ENCODE measurements around the gene AGRP. TPM values are rescaled to one million over a fixed set of nuclear protein-coding genes. Genes with fewer than 3 reads are reported as not detected.

The AGRP gene
- total RNA-seq, 2 experiments from 2014 or later, result not detected

GRCh38 chr16:67466581-67466980 lies 16.8 kb downstream of the AGRP start:
- intact Hi-C loops (cut with micrococcal nuclease; ENCODE audit: unreplicated experiment), result loop anchor here (5.0 kb wide), 1 partner anchor 204 kb away; no protein-coding TSS in a partner anchor

GRCh38 chr16:67464565-67464964 lies 18.8 kb downstream of the AGRP start:
- intact Hi-C loops (cut with micrococcal nuclease; ENCODE audit: unreplicated experiment), result no loop called here
- TF ChIP-seq CTCF (conservative IDR thresholded peaks at IDR 0.05; ENCODE audit: low read length) (no peak), EZH2phosphoT487 (IDR thresholded peaks at IDR 0.05; ENCODE audit: borderline replicate concordance, low read depth, low read length) (no peak)
- Histone ChIP-seq H3K79me2 (ENCODE audit: insufficient read depth, low read depth, low read length) (no peaks in the 10 kb centered on the region), H3K27ac (ENCODE audit: low read depth, low read length, poor library complexity, severe bottlenecking) (no peak overlapping the region), H3K36me3 (ENCODE audit: insufficient read depth, low read length) (no peaks in the 10 kb centered on the region), H3K4me2 (ENCODE audit: low read length) (no peak overlapping the region), H3K4me1 (ENCODE audit: insufficient read depth, low read length, poor library complexity, severe bottlenecking) (peaks cover 10% of the 10 kb centered on the region), H2AFZ (ENCODE audit: low read length) (no peak overlapping the region), H4K20me1 (ENCODE audit: insufficient read depth, low read length) (no peaks in the 10 kb centered on the region; the same call in 1 of the 2 replicates), H3K9me2 (ENCODE audit: insufficient read depth, low read length) (no peaks in the 10 kb centered on the region), H3K4me3 (ENCODE audit: low read depth, low read length, poor library complexity, severe bottlenecking) (no peak overlapping the region), H3K9me3 (ENCODE audit: low read length) (no peaks in the 10 kb centered on the region)
- DNase-seq (ENCODE audit: low spot score), result no peak
- CTCF ChIA-PET (ENCODE audit: unreplicated experiment), result no interaction called here
- BruUV-seq (replicated peaks), result no TSS peak
- POLR2A ChIA-PET, result no interaction called here

More at GRCh38 chr16:67466581-67466980, 16.8 kb downstream of the AGRP start:
- Histone ChIP-seq H3K4me3 (ENCODE audit: low read depth, low read length, poor library complexity, severe bottlenecking) (no peak overlapping the region), H3K36me3 (ENCODE audit: insufficient read depth, low read length) (no peaks in the 10 kb centered on the region), H2AFZ (ENCODE audit: low read length) (no peak overlapping the region), H3K4me2 (ENCODE audit: low read length) (no peak overlapping the region), H4K20me1 (ENCODE audit: insufficient read depth, low read length) (no peaks in the 10 kb centered on the region; the same call in 1 of the 2 replicates), H3K27ac (ENCODE audit: low read depth, low read length, poor library complexity, severe bottlenecking) (no peak overlapping the region), H3K9me2 (ENCODE audit: insufficient read depth, low read length) (no peaks in the 10 kb centered on the region), H3K4me1 (ENCODE audit: insufficient read depth, low read length, poor library complexity, severe bottlenecking) (peaks cover 10% of the 10 kb centered on the region), H3K79me2 (ENCODE audit: insufficient read depth, low read depth, low read length) (no peaks in the 10 kb centered on the region), H3K9me3 (ENCODE audit: low read length) (no peaks in the 10 kb centered on the region)
- BruUV-seq (replicated peaks), result no TSS peak
- POLR2A ChIA-PET, result interaction anchor here (0.6 kb wide), 1 partner anchor 330 kb away, joined by 3 read pairs; no protein-coding TSS in a partner anchor
- DNase-seq (ENCODE audit: low spot score), result no peak
- CTCF ChIA-PET (ENCODE audit: unreplicated experiment), result no interaction called here
- TF ChIP-seq EZH2phosphoT487 (IDR thresholded peaks at IDR 0.05; ENCODE audit: borderline replicate concordance, low read depth, low read length) (no peak), CTCF (conservative IDR thresholded peaks at IDR 0.05; ENCODE audit: low read length) (no peak)

GRCh38 chr16:67463691-67464090 lies 19.7 kb downstream of the AGRP start:
- no peak overlapping the region for H3K4me3 ChIP-seq (ENCODE audit: low read depth, low read length, poor library complexity, severe bottlenecking)
- no peak overlapping the region for H2AFZ ChIP-seq (ENCODE audit: low read length)
- peaks cover 8% of the 10 kb centered on the region for H3K4me1 ChIP-seq (ENCODE audit: insufficient read depth, low read length, poor library complexity, severe bottlenecking)
- intact Hi-C loops (cut with micrococcal nuclease; ENCODE audit: unreplicated experiment), result no loop called here
- no peaks in the 10 kb centered on the region for H3K79me2 ChIP-seq (ENCODE audit: insufficient read depth, low read depth, low read length)
- H4K20me1 ChIP-seq (ENCODE audit: insufficient read depth, low read length), result no peaks in the 10 kb centered on the region; the same call in 1 of the 2 replicates
- no peak overlapping the region for H3K4me2 ChIP-seq (ENCODE audit: low read length)
- POLR2A ChIA-PET, result no interaction called here
- no peaks in the 10 kb centered on the region for H3K9me2 ChIP-seq (ENCODE audit: insufficient read depth, low read length)
- no peak for DNase-seq (ENCODE audit: low spot score)
- H3K9me3 ChIP-seq (ENCODE audit: low read length), result no peaks in the 10 kb centered on the region
- no peak overlapping the region for H3K27ac ChIP-seq (ENCODE audit: low read depth, low read length, poor library complexity, severe bottlenecking)
- no TSS peak for BruUV-seq (replicated peaks)
- H3K36me3 ChIP-seq (ENCODE audit: insufficient read depth, low read length), result no peaks in the 10 kb centered on the region
- no peak for TF ChIP-seq CTCF (conservative IDR thresholded peaks at IDR 0.05; ENCODE audit: low read length)
- TF ChIP-seq EZH2phosphoT487 (IDR thresholded peaks at IDR 0.05; ENCODE audit: borderline replicate concordance, low read depth, low read length), result no peak
- CTCF ChIA-PET (ENCODE audit: unreplicated experiment), result interaction anchor here (0.7 kb wide), 1 partner anchor 210 kb away, joined by 4 read pairs; no protein-coding TSS in a partner anchor

All from OCI-LY7 (cell line).